M059J (cell line): Measurements from ENCODE around the gene DEFB132. TPM values are rescaled to one million over a fixed set of nuclear protein-coding genes. Genes with fewer than 3 reads are reported as not detected.

Experiments
- DNase-seq: peaks from one replicate; pipeline ENCODE4 v3.0.0-alpha.2; 2012; ENCODE audit warnings: low read depth
- total RNA-seq: library from RNA; depleted of rRNA; stranded (reverse); fragments of >200 nt; shearing (Covaris generic); gene quantifications from 2 replicates; pipeline ENCODE4 v1.2.3, GENCODE V29; 2014

Gene DEFB132
- total RNA-seq, 1 experiment from 2014 or later: 0.05 TPM

GRCh38 chr20:263701-264100, 6.2 kb downstream of the DEFB132 start:
- no peak for DNase-seq

- peak; percentile 82 for DNase-seq
Observed at GRCh38 chr20:266596-267562, 9.4 kb downstream of the DEFB132 start.

- DNase-seq: no peak
Observed at GRCh38 chr20:270517-270916, 13.0 kb downstream of the DEFB132 start.

- DNase-seq: no peak
Observed at GRCh38 chr20:271069-271468, 13.5 kb downstream of the DEFB132 start.

- DNase-seq: no peak
Observed at GRCh38 chr20:271528-271927, 14.0 kb downstream of the DEFB132 start.

- no peak for DNase-seq
Observed at GRCh38 chr20:272718-273117, 15.2 kb downstream of the DEFB132 start.

GRCh38 chr20:273884-274283, 16.4 kb downstream of the DEFB132 start:
- no peak for DNase-seq

GRCh38 chr20:275791-276190, 18.3 kb downstream of the DEFB132 start:
- DNase-seq: no peak

- DNase-seq: no peak
Observed at GRCh38 chr20:276620-277495, 19.3 kb downstream of the DEFB132 start.

- DNase-seq: no peak
Observed at GRCh38 chr20:277496-277781, 19.9 kb downstream of the DEFB132 start.

GRCh38 chr20:278181-278580, 20.7 kb downstream of the DEFB132 start:
- no peak for DNase-seq

- DNase-seq: no peak
Observed at GRCh38 chr20:278607-279571, 21.4 kb downstream of the DEFB132 start.

- DNase-seq: no peak
Observed at GRCh38 chr20:284172-284571, 26.6 kb downstream of the DEFB132 start.

GRCh38 chr20:286508-286907, 29.0 kb downstream of the DEFB132 start:
- DNase-seq: no peak

- no peak for DNase-seq
Observed at GRCh38 chr20:288956-289692, 31.6 kb downstream of the DEFB132 start.

GRCh38 chr20:289693-290083, 32.2 kb downstream of the DEFB132 start:
- peak; percentile 41 for DNase-seq

- peak; percentile 98 for DNase-seq
Observed at GRCh38 chr20:290084-290831, 32.7 kb downstream of the DEFB132 start, which contains the start of gene C20orf96. C20orf96 (minus strand) TSS chr20:290750; CDS start chr20:290610, 140 bp downstream.

- DNase-seq: no peak
Observed at GRCh38 chr20:294602-295001, 37.1 kb downstream of the DEFB132 start.

- no peak for DNase-seq
Observed at GRCh38 chr20:295804-296203, 38.3 kb downstream of the DEFB132 start.
